GM12878 (cell line): Measurements from ENCODE around the gene MEDAG.

Experiments
- ASH2L ChIP-seq: fragments of 300-600, 200-600 bp; sonication (generic); IDR thresholded peaks from 2 replicates; pipeline ENCODE4 v1.6.1; 2017; ENCODE audit warnings: low read depth, mild to moderate bottlenecking, borderline replicate concordance
- CHD1 ChIP-seq: IDR thresholded peaks from 2 replicates; pipeline ENCODE4 v1.6.1; 2012; ENCODE audit warnings: low read depth, low read length, improper control_type of control experiment
- LARP7 ChIP-seq: fragments of 450-650 bp; IDR thresholded peaks from 2 replicates; pipeline ENCODE4 v1.6.1; 2017; ENCODE audit warnings: mild to moderate bottlenecking
- POLR2A ChIP-seq: IDR thresholded peaks from 2 replicates; pipeline ENCODE4 v1.6.1; 2011; ENCODE audit warnings: low read depth, mild to moderate bottlenecking, low read length
- POU2F2 ChIP-seq: IDR thresholded peaks from 3 replicates; pipeline ENCODE4 v1.6.1; 2011; ENCODE audit warnings: low read depth, mild to moderate bottlenecking, low read length, borderline replicate concordance

- no peak for TF ChIP-seq POU2F2
- TF ChIP-seq CHD1 = no peak
- TF ChIP-seq LARP7 = no peak
- no peak for TF ChIP-seq POLR2A
- no peak for TF ChIP-seq ASH2L
Observed at GRCh38 chr13:30916991-30917390, 10.9 kb downstream of the MEDAG start.
